ENCODE results near the gene ERMP1.
A peak's percentile ranks its signal among the peaks of the same experiment; 100 is the strongest.
"Not testable (repeated sequence)": the region's sequence is repeated elsewhere in the genome, so short reads cannot be mapped to it uniquely, and the experiment has no call there.

ERMP1 gene

GRCh38 chr9:5819174-5819573 lies 13.7 kb downstream of the ERMP1 start:
- no peak for DNase-seq

- DNase-seq, result no peak
These were observed 14.3 kb downstream of the ERMP1 start for GRCh38 chr9:5818424-5819142.

- no peak for DNase-seq
These were observed 15.1 kb downstream of the ERMP1 start for GRCh38 chr9:5817862-5818261.

- no peak for DNase-seq
These were observed 17.5 kb downstream of the ERMP1 start for GRCh38 chr9:5815461-5815860.

- no peak for DNase-seq
These were observed 19.1 kb downstream of the ERMP1 start for GRCh38 chr9:5813824-5814223.

GRCh38 chr9:5811751-5812150 lies 21.2 kb downstream of the ERMP1 start:
- DNase-seq, result no peak

- no peak for DNase-seq
These were observed 27.4 kb downstream of the ERMP1 start for GRCh38 chr9:5805478-5805877.

- no peak for DNase-seq
These were observed 31.2 kb downstream of the ERMP1 start for GRCh38 chr9:5801739-5802113.

GRCh38 chr9:5800969-5801738 lies 31.8 kb downstream of the ERMP1 start:
- DNase-seq, result no peak

- not testable (repeated sequence) for DNase-seq
These were observed 32.5 kb downstream of the ERMP1 start for GRCh38 chr9:5800378-5800777.

- peak in 1 of 2 donors; percentile 16 for DNase-seq
These were observed 33.6 kb downstream of the ERMP1 start for GRCh38 chr9:5799314-5799713.

- no peak for DNase-seq
These were observed 34.3 kb downstream of the ERMP1 start for GRCh38 chr9:5798581-5798980.

GRCh38 chr9:5796298-5796697 lies 36.6 kb downstream of the ERMP1 start:
- no peak for DNase-seq

- peak in 1 of 2 donors; percentile 12 for DNase-seq
These were observed 39.1 kb downstream of the ERMP1 start for GRCh38 chr9:5793812-5794211.

GRCh38 chr9:5791870-5792269 lies 41.0 kb downstream of the ERMP1 start:
- DNase-seq, result no peak

- DNase-seq, result no peak
These were observed 42.0 kb downstream of the ERMP1 start for GRCh38 chr9:5790923-5791322.

- no peak for DNase-seq
These were observed 43.4 kb downstream of the ERMP1 start for GRCh38 chr9:5789489-5789888.

GRCh38 chr9:5787759-5788302 lies 45.1 kb downstream of the ERMP1 start:
- DNase-seq, result no peak

- DNase-seq, result no peak
These were observed 45.7 kb downstream of the ERMP1 start for GRCh38 chr9:5787220-5787619.

GRCh38 chr9:5786370-5787127 lies 46.4 kb downstream of the ERMP1 start:
- DNase-seq, result no peak

GRCh38 chr9:5784526-5785315 lies 48.2 kb downstream of the ERMP1 start:
- no peak for DNase-seq

- no peak for DNase-seq
These were observed 48.9 kb downstream of the ERMP1 start for GRCh38 chr9:5783982-5784381.

GRCh38 chr9:5783420-5783819 lies 49.5 kb downstream of the ERMP1 start:
- DNase-seq, result not testable (repeated sequence)

All from CD4-positive, alpha-beta T cell treated with Interferon alpha-2 for 1 hour (primary cell).